Measurements from ENCODE around the gene PTPRM. TPM values are rescaled to one million over a fixed set of nuclear protein-coding genes. Genes with fewer than 3 reads are reported as not detected.

PTPRM gene
- total and polyA plus RNA-seq, 4 donors, result 118 to 160 (median 122) TPM

DNA sequence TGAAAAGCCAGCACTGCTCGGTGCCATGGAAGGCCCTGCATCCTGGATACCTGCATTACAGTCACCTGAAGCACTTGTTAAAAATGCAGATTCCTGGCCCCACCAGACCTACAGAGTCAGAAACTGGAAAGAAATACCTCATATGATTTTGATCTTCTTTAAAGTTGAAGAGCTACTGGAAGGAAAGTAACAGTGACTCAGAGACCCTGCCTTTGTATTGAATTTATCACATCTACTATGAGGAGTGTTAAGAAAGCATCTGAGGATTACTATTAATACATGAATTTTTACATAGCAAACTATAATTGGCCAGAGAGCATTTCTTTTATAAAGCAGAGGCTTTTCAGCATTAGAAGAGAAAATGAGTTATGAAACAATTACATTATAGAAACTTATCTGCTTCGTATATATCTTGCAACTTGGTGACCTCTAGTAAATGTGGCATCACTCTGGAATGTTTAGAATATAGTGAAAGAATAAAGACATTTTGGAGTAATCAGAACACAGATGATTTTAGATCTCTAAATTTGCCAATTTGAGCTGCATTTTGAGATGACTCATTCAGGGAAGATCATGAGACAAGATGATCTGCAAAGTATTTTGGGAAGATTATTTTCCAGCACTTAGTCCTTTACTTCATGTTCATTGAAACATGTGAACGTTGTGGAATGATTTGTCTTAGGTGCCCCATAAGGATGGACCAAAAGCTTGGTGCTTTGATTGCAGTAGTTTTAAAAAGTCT lies 12.2 kb downstream of the PTPRM start:
- H3K27me3 ChIP-seq (ENCODE audit: control insufficient read depth, insufficient read depth, low read length), result no peaks in the 10 kb centered on the region
- H3K36me3 ChIP-seq (ENCODE audit: control insufficient read depth, insufficient read depth, low read length), result no peaks in the 10 kb centered on the region
- peaks cover 3% of the 10 kb centered on the region for H3K4me1 ChIP-seq (ENCODE audit: control insufficient read depth, insufficient read depth, low read length)
- DNase-seq (ENCODE audit: low read depth in 4 of 6, low spot score in 6 of 6), result no peak
- no peak overlapping the region for H3K4me3 ChIP-seq (ENCODE audit: low read depth, low read length)
- 100% methylated on average over 2 of the region's 3 CpGs for WGBS (ENCODE audit: insufficient coverage)
- no peaks in the 10 kb centered on the region for H3K9me3 ChIP-seq (ENCODE audit: control insufficient read depth, insufficient read depth, low read length)
- no peak overlapping the region for H3K27ac ChIP-seq (ENCODE audit: low read depth, low read length)

DNA sequence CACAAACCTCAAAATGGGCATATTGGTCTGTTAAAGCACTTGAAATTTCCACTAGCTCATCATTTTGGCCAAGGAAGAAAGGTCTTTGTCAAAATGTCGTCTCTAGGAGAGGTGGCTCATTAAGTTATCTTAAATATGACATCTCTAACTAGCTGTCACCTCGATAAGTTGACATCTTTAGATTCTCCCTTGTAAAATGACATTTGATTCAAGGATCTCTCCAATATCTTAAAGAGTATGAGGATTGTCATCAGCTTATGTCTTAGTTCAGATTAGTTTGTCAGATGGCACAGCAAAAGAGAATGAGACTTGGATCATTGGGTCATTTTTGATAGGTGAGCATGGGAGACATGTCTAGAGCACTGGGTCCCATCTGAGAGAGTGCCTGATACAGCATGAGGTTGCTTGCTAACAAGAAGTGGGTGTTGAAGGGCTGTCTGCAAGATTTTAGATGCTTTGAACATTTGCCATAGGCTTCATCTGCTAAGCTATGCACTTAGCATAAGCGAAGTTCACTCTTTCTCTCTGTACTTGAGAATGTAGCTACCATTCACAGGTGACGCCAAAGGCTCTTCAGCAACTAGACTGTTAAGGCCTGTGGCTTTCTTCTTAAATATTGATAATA lies 12.9 kb downstream of the PTPRM start:
- DNase-seq (ENCODE audit: low read depth in 4 of 6, low spot score in 6 of 6), result peak in 1 of 6 donors; percentile 24
- 100% methylated on average over 1 of the region's 4 CpGs for WGBS (ENCODE audit: insufficient coverage)
- no peak overlapping the region for H3K27ac ChIP-seq (ENCODE audit: low read depth, low read length)
- no peaks in the 10 kb centered on the region for H3K36me3 ChIP-seq (ENCODE audit: control insufficient read depth, insufficient read depth, low read length)
- no peak overlapping the region for H3K4me3 ChIP-seq (ENCODE audit: low read depth, low read length)
- H3K9me3 ChIP-seq (ENCODE audit: control insufficient read depth, insufficient read depth, low read length), result no peaks in the 10 kb centered on the region
- H3K4me1 ChIP-seq (ENCODE audit: control insufficient read depth, insufficient read depth, low read length), result peaks cover 7% of the 10 kb centered on the region
- no peaks in the 10 kb centered on the region for H3K27me3 ChIP-seq (ENCODE audit: control insufficient read depth, insufficient read depth, low read length)

DNA sequence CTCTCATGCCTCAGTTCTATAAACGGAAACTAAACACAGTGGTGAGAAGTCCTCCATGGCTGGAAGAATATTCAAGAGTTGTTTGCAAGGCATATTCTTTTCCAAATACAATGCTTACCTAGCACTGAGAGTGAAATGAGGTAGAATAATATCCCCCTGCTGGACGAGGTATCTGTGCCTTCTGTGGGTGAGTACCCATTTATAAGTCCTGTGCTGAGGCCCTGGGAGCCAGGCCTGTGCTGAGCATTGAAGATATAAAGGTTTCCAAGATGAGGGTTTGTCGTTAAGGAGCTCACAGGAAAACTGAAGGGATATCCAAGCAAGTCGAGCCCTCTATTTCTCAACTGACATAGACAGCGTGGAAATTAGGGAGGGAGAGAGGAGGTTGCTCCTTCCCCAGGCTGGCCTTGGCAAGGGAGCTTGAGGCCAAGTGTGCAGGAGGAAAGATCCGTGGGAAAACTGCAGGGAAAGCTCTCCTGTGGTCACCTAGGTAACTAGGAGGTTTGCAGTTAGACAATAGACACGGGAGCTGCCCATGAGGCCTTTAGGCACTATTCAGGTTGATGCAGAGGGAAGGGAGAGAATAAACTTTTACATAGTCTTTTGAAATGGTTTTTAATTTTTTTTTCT lies 17.6 kb downstream of the PTPRM start:
- no peak for DNase-seq (ENCODE audit: low read depth in 4 of 6, low spot score in 6 of 6)
- Histone ChIP-seq H3K9me3 (ENCODE audit: control insufficient read depth, insufficient read depth, low read length) (no peaks in the 10 kb centered on the region), H3K4me3 (ENCODE audit: low read depth, low read length) (no peak overlapping the region), H3K36me3 (ENCODE audit: control insufficient read depth, insufficient read depth, low read length) (no peaks in the 10 kb centered on the region), H3K27me3 (ENCODE audit: control insufficient read depth, insufficient read depth, low read length) (no peaks in the 10 kb centered on the region), H3K27ac (ENCODE audit: low read depth, low read length) (no peak overlapping the region), H3K4me1 (ENCODE audit: control insufficient read depth, insufficient read depth, low read length) (peaks cover 5% of the 10 kb centered on the region)
- WGBS (ENCODE audit: insufficient coverage), result 17% methylated on average over 4 of the region's 7 CpGs

DNA sequence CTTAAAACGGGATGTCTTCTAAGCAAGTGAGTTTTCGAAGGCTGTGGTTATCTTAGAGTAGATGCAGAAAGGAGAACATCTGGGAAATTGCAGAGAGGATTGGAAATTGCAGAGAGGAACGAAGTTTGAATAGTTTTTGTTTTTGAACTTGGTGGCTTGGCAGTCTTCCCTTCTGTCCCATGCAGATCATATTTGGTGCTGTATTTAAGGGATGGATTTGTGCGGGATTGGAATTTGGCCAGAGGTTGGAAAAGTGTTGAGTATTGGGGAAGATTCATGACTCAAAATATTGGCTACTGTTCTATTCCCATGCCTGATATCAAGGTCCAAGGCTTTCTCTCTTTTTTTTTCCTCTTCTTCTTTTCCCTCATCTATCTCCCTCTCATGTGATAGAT lies 18.2 kb downstream of the PTPRM start:
- no peaks in the 10 kb centered on the region for H3K27me3 ChIP-seq (ENCODE audit: control insufficient read depth, insufficient read depth, low read length)
- no peaks in the 10 kb centered on the region for H3K9me3 ChIP-seq (ENCODE audit: control insufficient read depth, insufficient read depth, low read length)
- H3K4me1 ChIP-seq (ENCODE audit: control insufficient read depth, insufficient read depth, low read length), result peaks cover 5% of the 10 kb centered on the region
- no peak overlapping the region for H3K4me3 ChIP-seq (ENCODE audit: low read depth, low read length)
- DNase-seq (ENCODE audit: low read depth in 4 of 6, low spot score in 6 of 6), result no peak
- H3K36me3 ChIP-seq (ENCODE audit: control insufficient read depth, insufficient read depth, low read length), result no peaks in the 10 kb centered on the region
- no peak overlapping the region for H3K27ac ChIP-seq (ENCODE audit: low read depth, low read length)
- WGBS (ENCODE audit: insufficient coverage), result 58% methylated on average over 4 of the region's 4 CpGs

DNA sequence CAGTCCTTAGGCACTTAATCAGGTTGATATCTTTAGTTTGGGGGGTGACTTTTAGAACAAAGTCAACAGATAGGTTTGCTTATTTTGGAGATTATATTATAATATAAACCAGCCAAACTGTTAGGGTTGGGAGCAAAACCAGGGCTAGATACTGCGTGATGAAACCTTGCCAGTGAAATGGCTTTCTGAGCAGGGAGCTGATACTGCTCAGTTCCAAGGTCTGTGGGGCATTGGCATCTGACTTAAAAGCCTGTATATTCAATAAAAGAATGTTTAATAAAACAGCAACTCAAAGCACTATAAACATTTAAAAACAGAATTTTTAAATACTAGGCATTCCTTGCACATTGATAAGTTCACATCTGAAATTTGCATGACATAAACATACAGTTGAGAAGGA lies 19.3 kb downstream of the PTPRM start:
- WGBS (ENCODE audit: insufficient coverage), result no CpG with 5 or more reads among the region's 1 CpG
- H3K36me3 ChIP-seq (ENCODE audit: control insufficient read depth, insufficient read depth, low read length), result no peaks in the 10 kb centered on the region
- no peak overlapping the region for H3K27ac ChIP-seq (ENCODE audit: low read depth, low read length)
- no peak overlapping the region for H3K4me3 ChIP-seq (ENCODE audit: low read depth, low read length)
- no peaks in the 10 kb centered on the region for H3K9me3 ChIP-seq (ENCODE audit: control insufficient read depth, insufficient read depth, low read length)
- H3K27me3 ChIP-seq (ENCODE audit: control insufficient read depth, insufficient read depth, low read length), result no peaks in the 10 kb centered on the region
- no peak for DNase-seq (ENCODE audit: low read depth in 4 of 6, low spot score in 6 of 6)
- peaks cover 5% of the 10 kb centered on the region for H3K4me1 ChIP-seq (ENCODE audit: control insufficient read depth, insufficient read depth, low read length)

DNA sequence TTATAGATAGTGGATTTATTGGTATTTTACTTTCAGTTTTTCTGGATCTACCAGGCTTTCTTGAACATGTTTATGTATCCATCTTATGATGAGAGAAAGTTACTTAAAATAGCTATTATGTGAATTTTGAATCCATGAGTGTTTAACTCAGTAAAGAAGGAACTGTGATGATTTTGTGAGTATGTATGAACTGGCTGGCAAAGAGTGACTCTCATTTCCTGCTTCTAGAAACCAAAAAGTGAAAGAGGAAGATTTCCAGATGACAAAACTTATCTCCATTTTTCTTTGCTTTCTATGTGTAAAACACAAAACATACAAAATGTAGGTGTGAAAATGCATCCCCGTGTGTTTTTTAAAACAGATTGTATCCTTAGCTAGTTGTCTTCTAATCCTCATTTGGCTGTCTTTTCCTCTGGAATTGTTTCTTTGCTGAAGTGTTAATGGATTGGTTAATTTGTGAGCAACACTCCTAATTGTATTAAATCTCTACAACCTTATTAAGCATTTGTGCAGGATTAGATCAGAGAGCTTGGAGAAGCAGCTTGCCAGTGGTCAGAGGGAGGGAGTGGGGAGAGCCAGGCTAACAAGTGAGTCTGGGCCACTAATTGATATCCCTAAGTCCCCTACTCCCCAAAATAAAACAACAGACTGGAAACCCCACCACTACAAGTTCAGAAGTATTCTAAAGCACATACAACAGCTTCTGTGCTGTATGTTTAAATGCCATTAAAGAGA lies 23.9 kb downstream of the PTPRM start:
- H3K4me3 ChIP-seq (ENCODE audit: low read depth, low read length), result no peak overlapping the region
- H3K9me3 ChIP-seq (ENCODE audit: control insufficient read depth, insufficient read depth, low read length), result no peaks in the 10 kb centered on the region
- H3K36me3 ChIP-seq (ENCODE audit: control insufficient read depth, insufficient read depth, low read length), result no peaks in the 10 kb centered on the region
- H3K27ac ChIP-seq (ENCODE audit: low read depth, low read length), result no peak overlapping the region
- H3K4me1 ChIP-seq (ENCODE audit: control insufficient read depth, insufficient read depth, low read length), result peaks cover 4% of the 10 kb centered on the region
- no CpG with 5 or more reads among the region's 1 CpG for WGBS (ENCODE audit: insufficient coverage)
- no peaks in the 10 kb centered on the region for H3K27me3 ChIP-seq (ENCODE audit: control insufficient read depth, insufficient read depth, low read length)
- DNase-seq (ENCODE audit: low read depth in 4 of 6, low spot score in 6 of 6), result peak in 1 of 6 donors; percentile 41

DNA sequence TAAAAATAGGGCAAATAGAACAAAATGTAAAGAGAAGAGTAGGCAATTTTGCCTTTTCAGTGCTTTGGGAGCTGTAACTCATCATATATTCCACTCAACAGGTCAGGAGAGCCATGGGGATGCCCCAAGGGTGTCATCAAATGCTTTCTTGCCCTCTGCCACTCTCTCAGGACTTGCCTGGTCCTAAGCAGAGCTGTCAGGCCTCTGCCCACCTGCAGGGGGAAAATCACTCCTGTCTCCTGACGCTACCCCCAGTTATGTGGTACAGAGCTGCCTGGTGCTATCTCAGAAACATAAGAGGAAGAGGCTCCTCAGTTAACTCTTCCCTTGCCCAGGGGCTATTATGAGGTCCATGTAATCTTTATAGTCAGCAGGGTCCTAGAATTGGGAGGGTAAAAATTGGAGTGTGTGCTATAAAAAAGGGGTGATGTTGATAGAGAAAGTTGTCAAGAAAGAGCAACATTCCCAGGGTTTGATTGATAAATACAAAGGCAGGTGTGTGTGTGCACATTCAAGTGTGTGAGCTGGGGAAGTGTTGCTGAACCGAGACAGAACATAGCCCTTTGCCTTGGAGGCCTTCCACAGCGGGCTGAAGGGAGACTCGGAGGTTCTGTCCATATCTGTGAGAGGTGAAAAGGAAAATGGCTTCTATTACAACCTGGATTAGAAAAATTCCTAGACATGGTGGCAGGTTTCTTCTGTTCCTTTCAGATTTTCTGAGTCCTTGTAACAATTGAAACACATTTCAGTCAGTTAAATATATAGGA lies 25.4 kb downstream of the PTPRM start:
- no peaks in the 10 kb centered on the region for H3K36me3 ChIP-seq (ENCODE audit: control insufficient read depth, insufficient read depth, low read length)
- no peaks in the 10 kb centered on the region for H3K9me3 ChIP-seq (ENCODE audit: control insufficient read depth, insufficient read depth, low read length)
- WGBS (ENCODE audit: insufficient coverage), result 29% methylated on average over 2 of the region's 4 CpGs
- H3K27ac ChIP-seq (ENCODE audit: low read depth, low read length), result no peak overlapping the region
- H3K4me1 ChIP-seq (ENCODE audit: control insufficient read depth, insufficient read depth, low read length), result peaks cover 4% of the 10 kb centered on the region
- DNase-seq (ENCODE audit: low read depth in 4 of 6, low spot score in 6 of 6), result no peak
- no peaks in the 10 kb centered on the region for H3K27me3 ChIP-seq (ENCODE audit: control insufficient read depth, insufficient read depth, low read length)
- H3K4me3 ChIP-seq (ENCODE audit: low read depth, low read length), result no peak overlapping the region

DNA sequence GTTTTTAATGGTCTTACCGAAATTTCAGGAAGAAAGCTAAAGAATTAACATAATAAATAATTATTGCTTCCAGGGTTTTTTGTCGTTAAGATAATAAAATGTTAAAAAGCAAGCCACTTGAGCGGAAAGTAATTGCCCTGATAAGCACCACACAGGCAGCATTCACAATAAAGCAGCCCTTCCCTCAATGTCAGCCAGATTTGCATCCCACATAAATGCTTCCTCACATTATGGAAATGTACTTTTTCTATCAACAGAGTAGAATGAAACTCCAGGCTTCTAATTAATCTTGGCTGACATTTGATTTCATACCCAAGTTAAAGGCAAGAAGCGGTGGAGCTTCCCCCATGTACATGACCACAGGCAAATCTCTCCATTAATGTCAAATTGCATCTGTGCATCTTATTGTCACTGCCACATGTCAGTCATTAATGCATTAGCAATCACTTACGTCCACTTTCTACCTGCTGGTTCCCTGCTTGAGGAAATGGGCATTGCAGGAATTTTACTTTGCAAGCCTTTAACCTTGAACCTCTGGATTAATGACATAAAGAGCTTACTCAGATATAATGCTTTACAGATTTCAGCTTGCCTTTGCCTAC lies 26.2 kb downstream of the PTPRM start:
- H3K27ac ChIP-seq (ENCODE audit: low read depth, low read length), result no peak overlapping the region
- H3K36me3 ChIP-seq (ENCODE audit: control insufficient read depth, insufficient read depth, low read length), result no peaks in the 10 kb centered on the region
- WGBS (ENCODE audit: insufficient coverage), result 63% methylated on average over 2 of the region's 5 CpGs
- no peak overlapping the region for H3K4me3 ChIP-seq (ENCODE audit: low read depth, low read length)
- no peaks in the 10 kb centered on the region for H3K9me3 ChIP-seq (ENCODE audit: control insufficient read depth, insufficient read depth, low read length)
- no peaks in the 10 kb centered on the region for H3K27me3 ChIP-seq (ENCODE audit: control insufficient read depth, insufficient read depth, low read length)
- DNase-seq (ENCODE audit: low read depth in 4 of 6, low spot score in 6 of 6), result peak in 1 of 6 donors; percentile 75
- H3K4me1 ChIP-seq (ENCODE audit: control insufficient read depth, insufficient read depth, low read length), result peaks cover 4% of the 10 kb centered on the region

DNA sequence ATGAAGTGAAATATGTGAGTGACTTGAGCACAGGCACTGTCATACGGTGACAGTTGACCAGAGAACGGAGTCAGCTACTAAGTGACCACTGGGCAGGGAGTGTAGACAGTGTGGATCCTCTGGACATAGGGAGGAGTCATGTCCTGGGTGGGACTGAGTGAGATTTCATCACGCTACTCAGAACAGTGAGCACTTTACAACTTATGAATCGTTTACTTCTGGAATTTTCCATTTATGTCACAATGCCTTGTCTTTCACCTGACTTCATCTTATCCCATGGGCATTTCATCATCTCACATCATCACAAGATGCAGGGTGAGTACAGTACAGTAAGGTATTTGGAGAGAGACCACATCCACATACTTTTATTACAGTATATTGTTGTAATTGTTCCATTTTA lies 29.0 kb downstream of the PTPRM start:
- no peaks in the 10 kb centered on the region for H3K27me3 ChIP-seq (ENCODE audit: control insufficient read depth, insufficient read depth, low read length)
- H3K9me3 ChIP-seq (ENCODE audit: control insufficient read depth, insufficient read depth, low read length), result no peaks in the 10 kb centered on the region
- WGBS (ENCODE audit: insufficient coverage), result 79% methylated on average over 3 of the region's 4 CpGs
- no peak overlapping the region for H3K27ac ChIP-seq (ENCODE audit: low read depth, low read length)
- DNase-seq (ENCODE audit: low read depth in 4 of 6, low spot score in 6 of 6), result no peak
- H3K4me3 ChIP-seq (ENCODE audit: low read depth, low read length), result no peak overlapping the region
- H3K36me3 ChIP-seq (ENCODE audit: control insufficient read depth, insufficient read depth, low read length), result no peaks in the 10 kb centered on the region
- H3K4me1 ChIP-seq (ENCODE audit: control insufficient read depth, insufficient read depth, low read length), result peaks cover 4% of the 10 kb centered on the region

Data from spinal cord (tissue), 10 donors.